22Rv1 (cell line): Measurements from ENCODE around the gene DPP4.

Experiments used
- H3K27ac ChIP-seq: fragments of 450-650 bp; 2 replicates; pipeline ENCODE4 v1.5.1; 2017
- ZFX ChIP-seq: fragments of 450-650 bp; IDR thresholded peaks from 2 replicates; pipeline ENCODE4 v1.6.1; 2017; ENCODE audit warnings: antibody characterized with exemption, borderline replicate concordance
- TF ChIP-seq, protein P1 (sequence below): fragments of 450-650 bp; IDR thresholded peaks from 2 replicates; pipeline ENCODE4 v1.5.1; 2017; ENCODE audit warnings: mild to moderate bottlenecking

The DPP4 gene

DNA sequence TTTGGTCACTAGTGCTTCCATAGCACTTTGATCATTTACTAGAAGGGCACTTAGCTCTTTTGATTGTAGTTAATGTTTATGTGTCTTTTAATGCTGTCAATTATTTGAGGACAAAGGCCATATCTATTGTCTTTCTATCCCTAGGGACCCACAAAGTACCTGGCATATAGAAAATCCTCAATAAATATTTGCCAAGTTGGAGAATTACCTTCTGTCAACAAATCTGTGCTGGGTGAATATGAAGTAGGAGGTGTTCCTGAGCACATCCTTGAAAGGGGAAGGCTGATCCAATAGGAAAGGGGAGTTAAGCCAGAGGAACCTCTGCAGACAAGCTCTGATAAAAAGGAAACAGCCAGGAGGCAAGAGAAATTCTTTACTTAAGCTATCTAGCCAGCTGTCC, 8.2 kb downstream of the DPP4 start:
- TF ChIP-seq ZFX = no peak
- TF ChIP-seq, protein P1, sequence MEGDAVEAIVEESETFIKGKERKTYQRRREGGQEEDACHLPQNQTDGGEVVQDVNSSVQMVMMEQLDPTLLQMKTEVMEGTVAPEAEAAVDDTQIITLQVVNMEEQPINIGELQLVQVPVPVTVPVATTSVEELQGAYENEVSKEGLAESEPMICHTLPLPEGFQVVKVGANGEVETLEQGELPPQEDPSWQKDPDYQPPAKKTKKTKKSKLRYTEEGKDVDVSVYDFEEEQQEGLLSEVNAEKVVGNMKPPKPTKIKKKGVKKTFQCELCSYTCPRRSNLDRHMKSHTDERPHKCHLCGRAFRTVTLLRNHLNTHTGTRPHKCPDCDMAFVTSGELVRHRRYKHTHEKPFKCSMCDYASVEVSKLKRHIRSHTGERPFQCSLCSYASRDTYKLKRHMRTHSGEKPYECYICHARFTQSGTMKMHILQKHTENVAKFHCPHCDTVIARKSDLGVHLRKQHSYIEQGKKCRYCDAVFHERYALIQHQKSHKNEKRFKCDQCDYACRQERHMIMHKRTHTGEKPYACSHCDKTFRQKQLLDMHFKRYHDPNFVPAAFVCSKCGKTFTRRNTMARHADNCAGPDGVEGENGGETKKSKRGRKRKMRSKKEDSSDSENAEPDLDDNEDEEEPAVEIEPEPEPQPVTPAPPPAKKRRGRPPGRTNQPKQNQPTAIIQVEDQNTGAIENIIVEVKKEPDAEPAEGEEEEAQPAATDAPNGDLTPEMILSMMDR = no peak
- H3K27ac ChIP-seq = peak overlapping the region; percentile 12; the same call in 1 of the 2 replicates

DNA sequence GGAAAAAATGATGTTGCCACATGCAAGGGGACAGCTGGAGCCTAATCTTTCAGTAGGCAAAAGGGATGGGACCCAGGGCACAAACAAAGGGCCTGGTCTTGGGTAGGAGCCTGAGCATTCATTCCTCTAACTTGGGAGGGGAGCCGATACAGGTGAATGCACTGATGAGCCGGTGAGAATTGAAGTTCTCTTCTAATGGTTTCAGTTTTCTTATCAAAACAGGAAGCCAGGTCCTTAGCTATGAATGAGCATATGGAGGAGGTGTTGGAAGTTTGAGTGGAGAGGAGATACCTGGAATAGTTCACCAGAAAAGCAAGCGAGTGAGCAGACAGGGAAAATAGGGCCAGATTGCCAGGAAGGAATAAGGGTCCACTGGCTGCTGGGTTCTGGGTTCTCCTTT, 10.1 kb downstream of the DPP4 start:
- no peak overlapping the region for H3K27ac ChIP-seq
- TF ChIP-seq ZFX = no peak
- TF ChIP-seq, protein P1 = no peak

DNA sequence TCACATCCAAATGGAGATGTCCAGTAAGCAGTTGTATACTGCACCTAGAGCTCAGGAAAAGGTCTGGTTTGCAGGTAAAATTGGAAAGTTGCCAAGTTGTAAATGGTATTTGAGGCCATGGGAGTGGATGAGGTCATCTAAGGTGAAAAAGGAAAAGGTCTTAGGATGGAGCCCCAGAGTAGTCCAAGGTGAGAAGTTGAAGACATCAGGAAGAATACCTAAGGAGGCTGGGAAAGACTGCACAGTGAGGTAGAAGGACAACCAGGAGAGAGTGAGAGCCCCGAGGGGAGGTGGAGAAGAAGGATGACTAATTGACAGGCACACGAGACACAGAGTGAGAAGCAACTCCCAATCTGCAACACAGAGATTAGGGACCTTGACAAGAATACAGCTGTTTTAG, 10.7 kb downstream of the DPP4 start:
- TF ChIP-seq ZFX = no peak
- TF ChIP-seq, protein P1 = no peak
- H3K27ac ChIP-seq = no peak overlapping the region

DNA sequence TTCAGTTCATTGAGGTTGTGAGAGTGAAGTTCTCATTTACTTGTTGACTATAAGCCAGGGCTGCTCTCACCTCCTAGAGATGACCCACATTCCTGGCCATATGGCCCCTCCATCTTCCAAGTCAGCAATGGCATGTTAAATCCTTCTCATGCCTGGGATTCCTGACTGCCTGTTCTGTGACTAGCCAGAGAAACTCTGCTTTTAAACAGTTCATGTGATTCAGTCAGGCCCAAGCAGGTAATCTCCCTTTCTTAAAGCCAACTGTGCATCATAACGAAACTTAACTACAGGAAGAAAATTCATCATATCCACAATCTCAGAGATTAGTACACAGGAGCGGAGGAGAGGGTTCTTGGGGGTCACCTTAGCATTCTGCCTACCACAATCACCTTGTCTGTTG, 11.5 kb downstream of the DPP4 start:
- H3K27ac ChIP-seq = no peak overlapping the region

DNA sequence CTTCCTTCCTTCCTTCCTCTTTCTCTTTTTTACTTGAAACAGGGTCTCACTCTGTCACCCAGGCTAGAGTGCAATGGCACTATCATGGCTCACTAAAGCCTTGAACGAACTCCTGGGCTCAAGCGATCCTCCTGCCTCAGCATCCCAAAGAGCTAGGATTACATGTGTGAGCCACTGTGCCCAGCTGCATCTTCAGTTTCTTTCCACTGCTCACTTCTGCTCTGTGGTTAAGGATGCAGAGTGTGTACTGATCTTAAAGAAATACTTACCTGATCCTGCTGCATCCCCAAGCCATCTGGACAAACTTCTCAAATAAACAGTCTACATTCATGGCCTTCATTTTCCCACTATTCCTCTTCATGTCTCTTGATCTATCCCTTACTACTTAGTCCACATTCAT, 13.0 kb downstream of the DPP4 start:
- H3K27ac ChIP-seq = no peak overlapping the region
- TF ChIP-seq, protein P1 = no peak
- TF ChIP-seq ZFX = no peak

More for the DNA sequence above, 11.5 kb downstream of the DPP4 start:
- TF ChIP-seq, protein P1 = no peak
- TF ChIP-seq ZFX = no peak

DNA sequence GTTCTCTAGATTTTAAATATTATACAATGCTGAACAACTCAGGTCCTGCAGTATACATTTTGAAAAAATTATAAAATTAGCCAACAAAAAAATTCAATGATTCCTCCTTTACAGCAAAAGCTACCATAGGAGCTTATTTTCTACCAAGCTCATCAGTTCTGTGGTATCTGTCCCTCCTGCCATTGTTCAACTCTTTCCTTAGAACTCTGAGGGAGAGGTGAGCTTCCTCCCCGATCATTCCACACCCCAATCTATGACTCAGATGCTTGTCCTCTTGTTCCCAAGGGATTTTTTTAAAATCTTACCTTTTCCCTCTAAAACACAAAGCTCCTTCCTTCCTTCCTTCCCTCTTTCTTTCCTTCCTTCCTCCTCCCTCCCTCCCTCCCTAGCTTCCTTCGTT, 13.5 kb downstream of the DPP4 start:
- TF ChIP-seq, protein P1 = no peak
- no peak for TF ChIP-seq ZFX
- no peak overlapping the region for H3K27ac ChIP-seq

DNA sequence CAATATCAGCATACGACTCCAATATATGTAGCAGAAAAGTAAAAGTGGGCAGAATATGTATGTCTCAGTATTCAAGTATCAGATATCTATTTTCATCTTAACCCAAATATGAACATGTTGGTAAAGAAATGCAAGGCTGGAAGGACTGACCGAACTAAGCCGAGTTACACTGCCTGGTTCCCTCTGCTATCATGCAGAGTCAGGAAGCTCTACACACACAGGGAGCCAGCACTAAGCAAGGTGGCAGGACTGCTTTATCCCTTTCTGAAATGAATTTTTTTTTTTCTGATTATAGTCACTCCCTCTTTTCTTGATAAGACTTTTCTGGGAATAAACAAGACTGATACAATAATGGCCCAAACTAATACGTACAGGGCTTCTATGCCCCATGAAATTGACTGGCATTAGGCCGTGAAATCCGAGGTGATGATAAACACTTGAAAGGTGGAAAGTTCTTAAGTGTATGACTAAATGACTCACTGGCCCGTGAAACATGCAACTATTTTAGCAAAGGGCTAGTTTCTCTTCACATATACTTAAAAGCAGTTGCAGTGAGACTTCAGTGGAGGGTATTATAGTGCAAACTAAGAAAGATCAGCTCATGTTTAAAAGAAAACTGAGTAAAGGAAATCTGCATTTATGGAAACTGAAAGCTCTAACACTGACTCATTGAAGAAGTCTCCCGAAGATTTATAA, 14.9 kb downstream of the DPP4 start:
- no peak overlapping the region for H3K27ac ChIP-seq
- TF ChIP-seq ZFX = no peak
- TF ChIP-seq, protein P1 = no peak
